Activated naive CD4-positive, alpha-beta T cell treated with anti-CD3 and anti-CD28 coated beads, Interleukin-2, amount 10 ng/mL, durations not matched to agents 5 hours and 36 hours (primary cell): ENCODE data around the gene AHCYL1. TPM values are rescaled to one million over a fixed set of nuclear protein-coding genes. Genes with fewer than 3 reads are reported as not detected.

Experiments used
- total RNA-seq, 2 experiments: library from RNA; stranded (reverse); gene quantifications; one replicate each; pipeline ENCODE4 v1.2.3, GENCODE V29; 2021

AHCYL1 gene
- total RNA-seq: 10 to 100 TPM; 44.5 to 51.8 TPM

DNA sequence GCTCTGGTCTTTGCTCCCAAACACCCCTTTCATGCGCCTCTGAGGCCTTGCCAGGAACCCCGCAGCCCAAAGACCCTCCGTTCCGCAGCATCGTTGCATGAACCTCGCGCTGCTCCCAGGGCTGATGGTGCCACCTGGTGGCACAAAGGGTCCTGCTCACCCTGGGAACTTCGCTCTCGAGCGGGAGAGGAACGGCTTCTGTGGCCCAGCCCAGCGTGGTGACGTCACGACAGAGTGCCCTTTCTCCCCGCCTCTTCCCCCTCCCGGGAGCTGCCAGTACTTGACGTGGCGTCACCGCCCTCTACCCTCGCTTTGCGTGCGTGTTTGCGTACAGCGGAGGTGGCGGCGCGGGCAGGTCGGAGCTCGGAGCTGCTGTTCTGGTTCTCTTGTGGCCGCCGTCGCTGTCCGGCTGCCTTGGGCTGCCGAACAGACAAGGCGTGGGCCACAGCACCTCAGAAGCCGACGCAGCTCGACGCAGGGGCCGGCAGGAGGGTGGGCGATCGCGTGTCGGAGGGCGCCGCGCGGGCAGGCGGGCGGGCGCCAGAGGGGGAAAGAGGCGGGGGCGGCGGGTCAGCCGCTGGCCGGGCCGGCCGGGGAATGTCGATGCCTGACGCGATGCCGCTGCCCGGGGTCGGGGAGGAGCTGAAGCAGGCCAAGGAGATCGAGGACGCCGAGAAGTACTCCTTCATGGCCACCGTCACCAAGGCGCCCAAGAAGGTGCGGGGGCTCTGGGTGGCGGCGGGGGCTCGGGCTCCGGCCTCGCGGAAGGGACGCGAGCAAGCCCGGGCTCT lies at the start of gene AHCYL1:
Gene AHCYL1 (plus strand): TSS at position 310 of the 791 bp plus-strand sequence. CDS start 288 bp downstream, at position 598.

GRCh38 chr1:110034451-110035235 lies 50.1 kb downstream of the AHCYL1 start, which contains the start of gene STRIP1:
Gene STRIP1 (plus strand): TSS chr1:110034624. CDS start chr1:110034638, 14 bp downstream.

DNA sequence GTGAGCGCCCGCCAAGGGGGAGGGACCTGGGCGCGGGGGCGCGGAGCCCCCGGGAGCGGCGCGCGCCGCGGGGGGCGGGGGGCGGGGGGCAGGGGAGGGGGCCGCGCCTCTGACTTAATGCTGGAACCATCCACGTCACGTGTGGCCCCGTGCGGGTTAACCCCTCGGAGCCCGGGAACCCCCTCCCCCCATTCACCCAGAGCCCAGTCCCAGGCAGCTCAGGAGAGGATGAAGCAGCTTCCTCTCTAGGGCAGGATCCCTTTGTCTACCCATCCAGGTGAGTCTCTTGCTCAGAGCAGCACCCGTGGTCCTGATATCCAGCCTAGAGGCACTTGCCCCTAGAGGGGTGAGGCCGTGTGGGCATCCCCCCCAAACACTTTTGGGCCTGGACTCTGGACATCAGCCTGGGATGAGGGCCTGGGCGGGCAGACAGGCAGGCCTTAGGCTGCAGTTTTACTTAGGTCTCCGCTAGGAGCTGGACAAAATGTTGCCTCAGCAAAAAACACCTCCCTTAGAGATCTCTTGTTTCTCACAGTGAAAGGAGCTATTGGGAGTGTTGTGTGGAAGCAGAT lies 86.2 kb downstream of the AHCYL1 start, which contains the start of gene ALX3:
Gene ALX3 (minus strand): TSS at position 2 of the 572 bp plus-strand sequence. CDS start 60 bp downstream, outside the sequence.

Other genes with a start within 250 kb of the AHCYL1 start
- gene GSTM3, start 243.7 kb upstream of the AHCYL1 start, total RNA-seq: under 1 TPM; 0.31 to 0.71 TPM
- not detected for gene EPS8L3, start 220.8 kb upstream of the AHCYL1 start, total RNA-seq
- 10 to 100 TPM; 23.0 to 23.4 TPM for gene CSF1, start 73.9 kb upstream of the AHCYL1 start, total RNA-seq
- gene STRIP1, start 49.9 kb downstream of the AHCYL1 start, total RNA-seq: 10 to 100 TPM; 38.9 to 40.8 TPM
- not detected for gene ALX3, start 85.9 kb downstream of the AHCYL1 start, total RNA-seq
- not detected for gene UBL4B, start 127.7 kb downstream of the AHCYL1 start, total RNA-seq
- gene SLC6A17, start 165.7 kb downstream of the AHCYL1 start, total RNA-seq: not detected
- gene KCNC4, start 225.5 kb downstream of the AHCYL1 start, total RNA-seq: 1 to 10 TPM; 7.3 to 8.0 TPM